ENCODE results near the gene KCNJ15.

The KCNJ15 gene

GRCh38 chr21:38300141-38300578 is 43.4 kb downstream of the KCNJ15 start:
- FAIRE-seq: no peak

GRCh38 chr21:38301321-38302214 is 44.8 kb downstream of the KCNJ15 start:
- no peak for FAIRE-seq

GRCh38 chr21:38303300-38303699 is 46.5 kb downstream of the KCNJ15 start:
- FAIRE-seq: no peak

GRCh38 chr21:38306433-38307141 is 49.8 kb downstream of the KCNJ15 start:
- FAIRE-seq: no peak

- FAIRE-seq: no peak
Measured at GRCh38 chr21:38307771-38308531, 51.2 kb downstream of the KCNJ15 start.

- no peak for FAIRE-seq
Measured at GRCh38 chr21:38308532-38309119, 51.8 kb downstream of the KCNJ15 start.

- no peak for FAIRE-seq
Measured at GRCh38 chr21:38310646-38311485, 54.1 kb downstream of the KCNJ15 start.

GRCh38 chr21:38311765-38312164 is 55.0 kb downstream of the KCNJ15 start:
- FAIRE-seq: no peak

GRCh38 chr21:38312822-38313221 is 56.0 kb downstream of the KCNJ15 start:
- FAIRE-seq: no peak

GRCh38 chr21:38314558-38314957 is 57.8 kb downstream of the KCNJ15 start:
- FAIRE-seq: no peak

- FAIRE-seq: no peak
Measured at GRCh38 chr21:38315122-38315521, 58.3 kb downstream of the KCNJ15 start.

GRCh38 chr21:38319781-38320180 is 63.0 kb downstream of the KCNJ15 start:
- no peak for FAIRE-seq

GRCh38 chr21:38321568-38321967 is 64.8 kb downstream of the KCNJ15 start:
- FAIRE-seq: no peak

GRCh38 chr21:38322311-38322950 is 65.6 kb downstream of the KCNJ15 start:
- FAIRE-seq: no peak

GRCh38 chr21:38323721-38324531 is 67.1 kb downstream of the KCNJ15 start:
- FAIRE-seq: no peak

- FAIRE-seq: no peak
Measured at GRCh38 chr21:38325216-38325615, 68.4 kb downstream of the KCNJ15 start.

GRCh38 chr21:38325731-38326420 is 69.1 kb downstream of the KCNJ15 start:
- no peak for FAIRE-seq

GRCh38 chr21:38326429-38326828 is 69.6 kb downstream of the KCNJ15 start:
- FAIRE-seq: no peak

GRCh38 chr21:38326899-38327298 is 70.1 kb downstream of the KCNJ15 start:
- no peak for FAIRE-seq

GRCh38 chr21:38327984-38328383 is 71.2 kb downstream of the KCNJ15 start:
- FAIRE-seq: no peak
